Keratinocyte (primary cell): Measurements from ENCODE around the gene C1RL. TPM values are rescaled to one million over a fixed set of nuclear protein-coding genes. Genes with fewer than 3 reads are reported as not detected.

Experiments
- DNase-seq: peaks from one replicate; pipeline ENCODE4 v3.0.0-alpha.2; 2011; ENCODE audit warnings: low read depth, missing footprints, low spot score
- FAIRE-seq: peaks from 2 replicates; lab custom pipeline; 2011; peaks lifted over from hg19 to GRCh38; lab: Jason Lieb, UNC
- H2AFZ ChIP-seq: 2 replicates; pipeline ENCODE4 v1.6.0; 2012; ENCODE audit warnings: low read length, control low read depth, inconsistent platforms; ENCODE audit not compliant: control insufficient read depth
- H3K27ac ChIP-seq: 2 replicates; pipeline ENCODE4 v1.5.1; 2011; ENCODE audit warnings: low read length; ENCODE audit not compliant: control insufficient read depth, insufficient read depth
- H3K27me3 ChIP-seq: 3 replicates; pipeline ENCODE4 v1.6.0; 2011; ENCODE audit warnings: low read length; ENCODE audit not compliant: control insufficient read depth, insufficient read depth; ENCODE audit errors: extremely low read depth
- H3K36me3 ChIP-seq, 2 experiments: 2 replicates in 1 of 2; 3 replicates in 1 of 2; pipeline ENCODE4 v1.5.1; 2011; ENCODE audit warnings: low read length in 2 of 2, mild to moderate bottlenecking in 1 of 2; ENCODE audit not compliant: control insufficient read depth in 2 of 2, insufficient read depth in 2 of 2; ENCODE audit errors: extremely low read depth in 1 of 2
- H3K4me1 ChIP-seq: 3 replicates; pipeline ENCODE4 v1.5.1; 2011; ENCODE audit warnings: low read length; ENCODE audit not compliant: control insufficient read depth, insufficient read depth; ENCODE audit errors: extremely low read depth
- H3K4me2 ChIP-seq: 3 replicates; pipeline ENCODE4 v1.6.0; 2011; ENCODE audit warnings: low read depth, low read length; ENCODE audit not compliant: control insufficient read depth, insufficient read depth; ENCODE audit errors: extremely low read depth
- H3K4me3 ChIP-seq, 3 experiments: fragments of 200-600 bp in 1 of 3; sonication (generic) in 1 of 3; 2 replicates in 2 of 3; 3 replicates in 1 of 3; pipeline ENCODE4 v1.5.1; 2011 to 2016; ENCODE audit warnings: low read length in 3 of 3, mild to moderate bottlenecking in 3 of 3, control low read depth in 2 of 3, inconsistent platforms in 1 of 3, low read depth in 1 of 3, mixed read lengths in 1 of 3, mixed run types in 1 of 3, moderate library complexity in 1 of 3; ENCODE audit not compliant: control insufficient read depth in 2 of 3, insufficient read depth in 2 of 3; ENCODE audit errors: extremely low read depth in 1 of 3
- H3K79me2 ChIP-seq: 2 replicates; pipeline ENCODE4 v1.6.0; 2012; ENCODE audit warnings: low read length; ENCODE audit not compliant: control insufficient read depth, insufficient read depth
- H3K9ac ChIP-seq: 3 replicates; pipeline ENCODE4 v1.6.0; 2011; ENCODE audit warnings: low read length; ENCODE audit not compliant: control insufficient read depth, insufficient read depth; ENCODE audit errors: extremely low read depth
- H3K9me1 ChIP-seq: 3 replicates; pipeline ENCODE4 v1.6.0; 2011; ENCODE audit warnings: low read length; ENCODE audit not compliant: control insufficient read depth, insufficient read depth; ENCODE audit errors: extremely low read depth
- H3K9me3 ChIP-seq: 2 replicates; pipeline ENCODE4 v1.5.1; 2012; ENCODE audit warnings: low read depth, low read length; ENCODE audit not compliant: control insufficient read depth
- H4K20me1 ChIP-seq: 3 replicates; pipeline ENCODE4 v1.6.0; 2011; ENCODE audit warnings: low read length; ENCODE audit not compliant: control insufficient read depth, insufficient read depth; ENCODE audit errors: extremely low read depth
- EZH2 ChIP-seq: IDR thresholded peaks from one replicate; pipeline ENCODE4 v1.6.1; 2012; ENCODE audit warnings: inconsistent platforms, mild to moderate bottlenecking, low read length, moderate library complexity
- dilution Hi-C: fragments of 300-500 bp; cut with MboI; formaldehyde crosslinking; loops from one replicate; pipeline ENCODE4 v1.7.0; 2020; ENCODE audit warnings: low sequenced_read_pairs; ENCODE audit not compliant: extremely low pct_ligation_motif_present
- polyA plus RNA-seq, 5 experiments: library from polyadenylated mRNA; depleted of rRNA in 3 of 5; stranded (reverse) in 3 of 5; stranded (forward) in 1 of 5; unstranded in 1 of 5; fragments of >200 nt; gene quantifications; 1 replicate in 1 of 5; 2 replicates in 3 of 5; 3 replicates in 1 of 5; pipeline versions ENCODE4 v1.2.1 to v1.2.3, GENCODE V29; 2011 to 2012; ENCODE audit warnings: missing spikeins in 2 of 5, low read depth in 1 of 5, low replicate concordance in 1 of 5
- TF ChIP-seq, protein P1 (sequence below), 3 experiments: IDR thresholded peaks in 1 of 3; conservative IDR thresholded peaks in 1 of 3; optimal IDR thresholded peaks in 1 of 3; 2 replicates in 2 of 3; 3 replicates in 1 of 3; pipeline versions ENCODE3 to v1.5.1; 2011; ENCODE audit warnings: low read length in 3 of 3, mild to moderate bottlenecking in 3 of 3, moderate library complexity in 2 of 3, control low read depth in 1 of 3, inconsistent platforms in 1 of 3; ENCODE audit not compliant: insufficient read depth in 2 of 3; ENCODE audit errors: extremely low read depth in 1 of 3

C1RL gene
- polyA plus RNA-seq, 1 donor (not counting 4 experiments of a cell fraction or from before 2014, with no cell fraction given): 9.3 TPM

DNA sequence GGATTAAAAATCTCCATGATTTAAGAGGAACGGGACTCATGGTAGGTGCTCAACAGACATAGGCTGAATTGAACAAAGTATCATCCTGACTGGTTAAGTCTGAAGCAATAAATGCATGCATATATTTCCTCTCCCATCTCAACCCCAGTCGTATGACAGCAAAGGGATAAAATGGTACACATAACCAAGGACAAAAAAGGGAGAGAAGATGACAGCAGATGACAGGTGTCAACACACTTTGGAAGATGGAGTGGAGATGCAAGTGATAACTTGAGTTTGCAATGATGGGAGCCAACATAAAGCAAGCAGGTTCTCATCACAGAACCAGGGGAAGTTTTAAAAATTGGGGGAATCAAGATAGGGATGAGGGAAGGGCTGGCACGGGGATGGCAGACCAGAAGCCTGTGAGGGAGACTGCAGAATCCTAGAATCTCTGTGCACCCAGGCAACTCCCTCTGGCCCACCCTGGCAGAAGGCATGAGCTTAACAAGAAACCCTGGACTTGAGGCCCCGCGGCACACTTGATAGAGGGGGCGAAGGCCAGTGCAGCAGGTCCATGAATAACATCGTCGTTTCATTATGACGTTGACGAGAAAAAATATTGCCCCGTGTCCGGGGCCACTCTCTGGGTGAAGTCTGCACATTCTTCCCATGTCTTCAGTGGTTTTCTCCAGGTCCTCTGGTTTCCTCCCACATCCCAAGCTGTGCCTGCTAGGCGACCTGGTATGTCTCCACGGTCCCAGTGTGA lies 5.0 kb downstream of the C1RL start:
- no peak overlapping the region for H3K4me3 ChIP-seq
- FAIRE-seq: no peak
- H4K20me1 ChIP-seq: peaks cover 3% of the 10 kb centered on the region
- H3K36me3 ChIP-seq: peaks cover 0 to 17% of the 10 kb centered on the region in 2 experiments
- no peak overlapping the region for H3K4me2 ChIP-seq
- H3K9me3 ChIP-seq: no peaks in the 10 kb centered on the region
- no peaks in the 10 kb centered on the region for H3K9me1 ChIP-seq
- H3K79me2 ChIP-seq: peaks cover 17% of the 10 kb centered on the region
- H3K9ac ChIP-seq: no peak overlapping the region
- H3K4me1 ChIP-seq: no peaks in the 10 kb centered on the region
- H3K27ac ChIP-seq: no peak overlapping the region
- DNase-seq: no peak
- no peaks in the 10 kb centered on the region for H3K27me3 ChIP-seq
- no peak overlapping the region for H2AFZ ChIP-seq
- dilution Hi-C loops: no loop called here
- TF ChIP-seq, protein P1, sequence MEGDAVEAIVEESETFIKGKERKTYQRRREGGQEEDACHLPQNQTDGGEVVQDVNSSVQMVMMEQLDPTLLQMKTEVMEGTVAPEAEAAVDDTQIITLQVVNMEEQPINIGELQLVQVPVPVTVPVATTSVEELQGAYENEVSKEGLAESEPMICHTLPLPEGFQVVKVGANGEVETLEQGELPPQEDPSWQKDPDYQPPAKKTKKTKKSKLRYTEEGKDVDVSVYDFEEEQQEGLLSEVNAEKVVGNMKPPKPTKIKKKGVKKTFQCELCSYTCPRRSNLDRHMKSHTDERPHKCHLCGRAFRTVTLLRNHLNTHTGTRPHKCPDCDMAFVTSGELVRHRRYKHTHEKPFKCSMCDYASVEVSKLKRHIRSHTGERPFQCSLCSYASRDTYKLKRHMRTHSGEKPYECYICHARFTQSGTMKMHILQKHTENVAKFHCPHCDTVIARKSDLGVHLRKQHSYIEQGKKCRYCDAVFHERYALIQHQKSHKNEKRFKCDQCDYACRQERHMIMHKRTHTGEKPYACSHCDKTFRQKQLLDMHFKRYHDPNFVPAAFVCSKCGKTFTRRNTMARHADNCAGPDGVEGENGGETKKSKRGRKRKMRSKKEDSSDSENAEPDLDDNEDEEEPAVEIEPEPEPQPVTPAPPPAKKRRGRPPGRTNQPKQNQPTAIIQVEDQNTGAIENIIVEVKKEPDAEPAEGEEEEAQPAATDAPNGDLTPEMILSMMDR (optimal IDR thresholded peaks at IDR 0.05 in 1 of 3, IDR thresholded peaks at IDR 0.05 in 1 of 3, conservative IDR thresholded peaks at IDR 0.05 in 1 of 3; ENCODE audit: extremely low read depth in 1 of 3, insufficient read depth in 2 of 3, low read length in 3 of 3): no peak
- TF ChIP-seq EZH2: no peak

DNA sequence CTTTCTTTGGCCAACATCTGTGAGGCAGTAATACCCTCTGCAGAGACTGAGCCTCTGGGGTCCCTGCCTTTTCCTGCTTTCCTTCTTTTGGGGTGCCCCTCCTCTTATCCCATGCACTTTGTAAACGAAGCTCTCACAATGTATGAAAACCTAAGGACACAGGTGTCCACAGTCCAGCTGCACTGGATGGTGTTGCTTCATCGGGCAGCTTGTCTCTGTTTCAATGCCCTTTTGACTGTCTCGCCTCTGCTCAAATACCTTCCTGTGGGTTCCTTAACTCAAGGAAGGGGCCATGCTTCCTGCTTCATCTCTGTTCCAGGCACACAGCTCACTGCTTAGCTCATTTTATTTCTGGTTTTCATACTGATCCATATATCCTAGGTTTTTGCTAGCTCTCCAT lies 6.4 kb downstream of the C1RL start:
- no peaks in the 10 kb centered on the region for H3K9me1 ChIP-seq
- no peaks in the 10 kb centered on the region for H3K9me3 ChIP-seq
- no peaks in the 10 kb centered on the region for H3K27me3 ChIP-seq
- no peak overlapping the region for H3K27ac ChIP-seq
- dilution Hi-C loops: no loop called here
- FAIRE-seq: no peak
- H3K36me3 ChIP-seq: peaks cover 0 to 19% of the 10 kb centered on the region in 2 experiments
- no peaks in the 10 kb centered on the region for H3K4me1 ChIP-seq
- H3K9ac ChIP-seq: no peak overlapping the region
- H2AFZ ChIP-seq: no peak overlapping the region
- peaks cover 3% of the 10 kb centered on the region for H4K20me1 ChIP-seq
- DNase-seq: no peak
- TF ChIP-seq, protein P1 (optimal IDR thresholded peaks at IDR 0.05 in 1 of 3, IDR thresholded peaks at IDR 0.05 in 1 of 3, conservative IDR thresholded peaks at IDR 0.05 in 1 of 3; ENCODE audit: extremely low read depth in 1 of 3, insufficient read depth in 2 of 3, low read length in 3 of 3): no peak
- TF ChIP-seq EZH2: no peak
- no peak overlapping the region for H3K4me2 ChIP-seq
- no peak overlapping the region for H3K4me3 ChIP-seq
- H3K79me2 ChIP-seq: peaks cover 8% of the 10 kb centered on the region
